Keratinocyte (primary cell): Measurements from ENCODE around the gene THOC7.

Experiments
- CTCF ChIP-seq, 3 experiments: IDR thresholded peaks in 1 of 3; conservative IDR thresholded peaks in 1 of 3; optimal IDR thresholded peaks in 1 of 3; 2 replicates in 2 of 3; 3 replicates in 1 of 3; pipeline versions ENCODE3 to v1.5.1; 2011; ENCODE audit warnings: low read length in 3 of 3, mild to moderate bottlenecking in 3 of 3, moderate library complexity in 2 of 3, control low read depth in 1 of 3, inconsistent platforms in 1 of 3; ENCODE audit not compliant: insufficient read depth in 2 of 3; ENCODE audit errors: extremely low read depth in 1 of 3
- EZH2 ChIP-seq: IDR thresholded peaks from one replicate; pipeline ENCODE4 v1.6.1; 2012; ENCODE audit warnings: inconsistent platforms, mild to moderate bottlenecking, low read length, moderate library complexity

GRCh38 chr3:63877737-63878393 is 14.3 kb upstream of the THOC7 start:
- TF ChIP-seq EZH2 (no peak), CTCF (optimal IDR thresholded peaks at IDR 0.05 in 1 of 3, IDR thresholded peaks at IDR 0.05 in 1 of 3, conservative IDR thresholded peaks at IDR 0.05 in 1 of 3; ENCODE audit: extremely low read depth in 1 of 3, insufficient read depth in 2 of 3, low read length in 3 of 3) (no peak)
